LNCaP clone FGC (cell line): ENCODE results near the gene GRAMD1A.
A peak's percentile ranks its signal among the peaks of the same experiment; 100 is the strongest.

ENCODE experiments used
- DNase-seq: peaks from one replicate; pipeline ENCODE4 v3.0.0-alpha.2; 2011; ENCODE audit warnings: low read depth
- H3K4me3 ChIP-seq: 2 replicates; pipeline ENCODE4 v1.5.1; 2011; ENCODE audit warnings: mild to moderate bottlenecking, low read depth, low read length, control low read depth
- CTCF ChIP-seq: IDR thresholded peaks from 2 replicates; pipeline ENCODE4 v1.5.1; 2012; ENCODE audit warnings: mild to moderate bottlenecking; ENCODE audit not compliant: control insufficient read depth, insufficient read depth; ENCODE audit errors: extremely low read depth

The GRAMD1A gene

GRCh38 chr19:35066691-35067563, 66.8 kb downstream of the GRAMD1A start:
- H3K4me3 ChIP-seq: no peak overlapping the region
- TF ChIP-seq CTCF: peak; percentile 83
- DNase-seq: peak; percentile 30

GRCh38 chr19:35068941-35069634, 69.0 kb downstream of the GRAMD1A start:
- no peak for TF ChIP-seq CTCF
- DNase-seq: no peak
- no peak overlapping the region for H3K4me3 ChIP-seq

GRCh38 chr19:35069696-35070095, 69.6 kb downstream of the GRAMD1A start:
- H3K4me3 ChIP-seq: no peak overlapping the region
- DNase-seq: no peak
- TF ChIP-seq CTCF: no peak

- no peak for DNase-seq
- no peak for TF ChIP-seq CTCF
- no peak overlapping the region for H3K4me3 ChIP-seq
Measured at GRCh38 chr19:35070471-35070870, 70.3 kb downstream of the GRAMD1A start.

DNA sequence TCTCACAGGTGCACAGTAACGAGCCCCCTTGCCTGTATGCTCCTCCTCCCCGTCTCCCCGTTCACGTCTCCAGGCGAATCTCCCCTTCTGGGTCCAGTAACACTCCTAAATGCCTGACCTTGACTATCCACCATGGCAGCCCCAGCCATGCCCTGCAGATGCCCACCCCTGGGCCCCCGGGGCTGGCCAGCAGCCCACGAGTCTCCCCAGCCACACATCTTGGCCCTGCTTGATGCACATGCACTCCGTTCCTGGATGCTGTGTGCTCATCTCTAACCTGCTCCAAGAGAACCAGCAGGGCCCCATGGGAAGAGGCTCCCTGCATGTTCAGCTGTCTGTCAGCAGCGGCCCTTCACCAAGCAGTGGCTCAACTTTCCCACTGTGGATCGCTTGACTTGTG, 73.4 kb downstream of the GRAMD1A start:
- no peak for DNase-seq
- no peak overlapping the region for H3K4me3 ChIP-seq
- no peak for TF ChIP-seq CTCF

DNA sequence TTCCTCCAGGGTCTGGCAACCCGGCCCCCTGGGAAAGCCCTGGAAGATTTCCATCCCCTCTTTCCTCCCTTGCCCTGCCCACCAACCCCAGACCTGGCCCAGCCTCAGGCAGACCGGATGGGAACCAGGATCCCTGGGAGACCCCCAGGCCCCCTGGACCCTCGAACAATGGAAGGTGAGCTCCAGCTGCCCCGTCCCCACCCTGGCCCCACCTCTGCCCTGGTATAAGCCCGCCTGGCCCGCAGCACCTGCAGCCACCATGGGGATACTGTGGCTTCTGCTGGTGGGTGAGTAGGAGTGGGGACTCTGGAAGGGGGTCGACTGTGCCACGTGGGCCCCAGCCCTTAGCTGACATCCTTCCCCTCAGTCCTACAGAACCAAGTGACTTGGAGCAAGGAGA, 73.8 kb downstream of the GRAMD1A start:
- H3K4me3 ChIP-seq: no peak overlapping the region
- TF ChIP-seq CTCF: no peak
- no peak for DNase-seq
